ENCODE results near the gene LUZP1.
"Not testable (repeated sequence)": the region's sequence is repeated elsewhere in the genome, so short reads cannot be mapped to it uniquely, and the experiment has no call there.

The LUZP1 gene

DNA sequence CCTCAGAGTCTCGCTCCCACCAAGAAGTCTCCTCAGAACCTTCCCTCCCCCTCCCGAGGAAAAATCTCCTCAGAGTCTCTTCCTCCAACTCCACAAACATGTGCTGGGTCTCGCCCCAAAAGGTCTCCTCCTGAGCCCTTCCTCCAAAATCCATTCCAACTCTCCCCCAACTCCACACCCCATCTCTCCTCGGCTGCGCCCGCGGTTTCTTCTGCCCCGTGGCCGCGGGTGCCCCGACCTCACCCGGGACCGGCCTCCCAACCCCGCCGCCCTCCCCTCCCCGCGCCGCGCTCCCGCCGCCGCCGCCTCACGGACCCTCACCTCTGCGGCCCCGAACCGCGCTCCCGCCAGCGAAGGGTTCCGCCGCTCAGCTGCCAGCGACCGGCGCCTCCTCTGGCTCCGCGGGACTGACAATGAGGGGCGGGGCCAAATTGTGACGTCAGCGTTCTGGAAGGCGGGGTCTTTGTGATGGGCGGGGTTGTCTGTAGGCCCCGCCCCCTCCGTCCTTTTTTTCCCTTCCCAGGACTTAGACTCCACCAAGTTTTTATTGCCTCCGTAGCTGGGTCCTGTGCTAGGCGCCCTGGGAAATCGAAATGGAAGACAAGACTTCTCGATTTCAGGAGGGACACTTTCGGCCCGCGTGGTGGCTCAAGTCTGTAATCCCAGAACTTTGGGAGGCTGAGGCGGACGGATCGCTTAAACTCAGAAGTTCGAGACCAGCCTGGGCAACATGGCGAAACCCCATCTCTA lies at the start of gene LUZP1:
Gene LUZP1, minus strand, starts transcription at position 412 of the 750 bp plus-strand sequence.
- DNase-seq (ENCODE audit: low spot score) = peak; percentile 95

DNA sequence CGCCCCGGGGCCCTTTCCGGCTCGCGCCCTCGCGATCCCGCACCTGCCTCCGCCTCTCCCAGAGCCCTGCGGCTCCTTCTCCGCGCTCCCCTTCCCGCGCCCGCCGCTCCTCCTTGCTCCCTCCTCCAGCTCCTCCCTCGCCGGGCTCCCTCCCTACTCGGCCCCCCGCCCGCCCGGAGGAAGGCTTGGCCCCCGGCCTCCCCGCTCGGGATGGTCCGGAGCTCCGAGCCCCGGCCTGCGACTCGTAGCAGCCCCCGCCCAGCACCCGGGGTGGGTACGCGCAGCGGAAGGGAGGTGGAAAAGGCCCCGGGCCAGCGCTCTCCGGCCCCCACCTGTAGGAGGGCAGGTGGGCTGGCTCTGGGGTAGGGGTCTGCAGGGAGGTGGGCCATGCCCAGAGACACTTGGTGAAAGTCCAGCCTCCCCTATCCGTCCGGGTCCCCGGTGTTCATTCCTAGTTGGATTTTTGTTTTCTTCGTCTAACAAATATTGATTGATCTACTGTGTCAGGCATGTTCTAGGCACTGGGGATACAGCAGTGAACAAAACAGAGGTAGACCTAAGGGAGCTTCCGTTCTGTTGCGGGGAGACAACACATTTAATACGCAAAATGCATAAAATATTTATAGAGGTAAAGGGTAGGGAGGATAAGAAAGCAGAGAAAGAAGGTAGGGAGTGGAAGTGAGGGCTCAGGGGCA lies 48.9 kb upstream of the LUZP1 start, which contains the start of gene HTR1D:
Gene HTR1D, minus strand, starts transcription at position 82 of the 695 bp plus-strand sequence. CDS start 23,283 bp downstream, outside the sequence.
- DNase-seq (ENCODE audit: low spot score) = no peak

DNA sequence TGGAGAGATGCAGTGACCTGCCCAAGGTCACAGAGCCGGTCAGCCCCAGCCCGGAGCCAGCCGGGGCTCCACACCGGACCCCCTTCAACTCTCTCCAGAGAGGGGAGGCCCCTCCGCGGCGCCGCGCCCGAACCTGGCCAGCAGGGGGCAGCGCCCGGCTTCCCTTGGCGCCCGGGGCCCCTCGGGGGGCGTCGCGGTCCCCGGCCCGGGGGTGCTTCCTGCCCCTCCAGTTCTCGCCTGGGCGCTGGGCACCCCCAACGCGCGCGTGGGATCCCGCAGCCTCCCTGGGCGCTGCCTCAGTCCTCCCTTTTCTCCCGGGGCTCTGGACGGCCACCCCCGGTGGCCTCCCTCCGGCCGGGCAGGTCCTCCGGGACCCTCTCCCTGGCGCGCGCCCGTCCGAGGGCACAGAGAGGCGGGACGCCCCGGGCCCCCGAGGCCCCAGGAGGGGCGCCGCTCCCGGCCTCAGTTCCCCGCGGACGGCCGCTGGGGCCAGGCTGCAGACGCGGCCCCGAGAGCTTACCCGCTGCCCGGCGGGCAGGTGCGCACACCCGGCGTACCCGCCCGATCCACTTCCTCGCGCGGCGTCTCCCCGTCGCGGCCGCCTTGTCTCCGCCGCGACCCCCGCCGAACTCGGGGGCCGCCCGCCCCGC lies 48.2 kb upstream of the LUZP1 start:
- no peak for DNase-seq (ENCODE audit: low spot score)

DNA sequence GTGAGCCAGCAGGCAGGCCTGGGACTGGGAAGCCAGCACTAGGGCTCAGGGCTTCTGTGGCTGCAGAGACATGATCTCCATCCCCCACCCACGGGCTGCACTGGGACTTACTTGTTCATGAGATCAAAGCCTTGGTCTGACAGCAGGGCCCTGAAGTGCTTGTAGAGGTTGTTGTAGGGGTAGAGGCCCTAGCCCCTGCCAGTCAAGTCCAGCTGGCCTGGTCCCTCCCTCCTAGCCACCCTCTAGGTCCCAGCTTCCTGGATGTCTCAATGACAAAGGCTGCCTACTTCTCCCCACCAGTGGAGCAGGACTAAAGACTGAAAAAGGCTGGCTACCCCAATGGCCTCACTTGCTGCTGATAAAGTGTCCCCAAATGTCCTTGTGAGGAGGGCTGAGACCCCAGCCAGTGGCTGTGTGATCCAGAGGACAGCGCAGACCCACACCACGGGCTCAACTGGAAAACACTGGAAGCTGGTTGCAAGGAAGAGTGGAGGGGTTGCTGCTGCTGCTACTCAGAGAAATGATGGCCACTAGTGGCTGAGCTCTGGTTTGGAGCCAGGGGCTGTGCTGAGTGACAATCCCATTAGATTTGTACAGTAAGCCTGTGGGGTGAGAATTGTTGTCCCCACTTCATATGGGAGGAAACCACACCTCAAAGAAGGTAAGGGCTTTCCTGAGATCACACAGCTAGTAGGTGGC lies 47.2 kb upstream of the LUZP1 start:
- DNase-seq (ENCODE audit: low spot score) = no peak

DNA sequence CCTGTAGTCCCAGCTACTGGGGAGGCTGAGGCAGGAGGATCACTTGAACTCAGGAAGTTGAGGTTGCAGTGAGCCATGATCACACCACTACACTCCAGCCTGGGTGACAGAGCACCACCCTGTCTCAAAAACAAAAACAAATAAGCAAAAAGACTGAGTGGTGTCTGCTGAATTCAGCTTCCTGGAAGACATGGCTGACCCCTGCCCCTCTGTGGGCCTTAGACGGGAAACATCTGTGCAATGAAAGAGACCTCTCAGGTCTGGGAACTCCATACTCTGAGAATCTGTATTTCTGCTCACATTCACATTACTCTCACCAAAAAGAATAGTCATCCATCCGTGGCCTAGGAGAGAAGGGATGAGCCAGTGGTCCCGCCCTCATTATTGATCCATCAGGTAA lies 46.6 kb upstream of the LUZP1 start:
- no peak for DNase-seq (ENCODE audit: low spot score)

DNA sequence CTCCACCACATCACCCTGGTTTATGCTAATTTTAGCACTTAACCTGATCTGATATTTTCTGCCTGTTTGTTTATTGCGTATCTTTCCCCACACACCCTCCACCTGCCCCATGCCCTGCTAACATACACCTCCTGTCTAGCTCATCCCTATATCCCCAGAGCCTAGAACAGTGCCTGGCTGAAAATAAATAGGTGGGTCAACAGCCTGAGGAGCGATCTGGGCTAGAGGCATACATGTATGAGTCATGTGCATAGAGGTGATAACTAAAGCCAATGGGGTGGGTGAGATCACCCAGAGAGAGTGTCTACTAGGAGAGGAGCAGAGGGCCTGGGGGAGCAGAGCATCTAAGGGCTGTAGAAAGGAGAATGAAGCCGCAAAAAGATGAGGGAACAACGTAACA lies 46.0 kb upstream of the LUZP1 start:
- no peak for DNase-seq (ENCODE audit: low spot score)

DNA sequence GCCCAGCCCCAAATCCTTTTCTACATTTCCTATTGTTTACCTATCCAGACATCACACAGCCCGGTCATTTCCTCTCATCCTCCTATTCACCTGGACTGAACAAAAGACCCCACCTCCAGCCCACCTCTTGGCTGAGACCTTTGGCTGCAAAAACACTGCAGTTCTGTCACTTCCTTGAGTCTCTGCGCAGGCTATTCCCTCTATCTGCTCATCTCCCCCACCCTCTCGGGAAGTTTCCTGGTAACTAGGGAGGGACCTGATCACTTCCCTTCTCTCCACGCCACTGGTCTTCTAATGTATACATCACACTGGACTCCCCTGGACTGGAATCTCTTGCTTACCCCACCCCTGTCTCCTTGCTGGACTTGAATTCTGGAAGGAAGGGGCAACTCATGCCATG lies 43.3 kb upstream of the LUZP1 start:
- DNase-seq (ENCODE audit: low spot score) = no peak

DNA sequence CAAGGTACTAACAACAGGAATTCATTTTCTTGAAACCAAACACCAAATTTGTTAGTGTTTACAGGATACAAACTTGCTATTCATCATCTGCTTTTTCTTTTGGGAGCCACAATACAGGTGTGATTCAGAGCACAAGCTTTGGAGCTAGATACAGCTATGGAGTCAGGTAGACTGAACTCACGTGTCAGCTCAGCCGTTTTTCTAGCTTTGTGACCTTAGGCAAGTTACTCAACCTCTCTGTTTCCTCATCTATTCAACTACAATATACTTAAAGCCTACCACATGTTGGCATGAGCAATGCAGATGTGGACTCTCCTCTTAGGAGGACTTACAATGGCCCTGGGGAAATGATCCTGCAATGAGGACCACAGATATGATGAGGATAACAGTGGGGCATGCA lies 42.3 kb upstream of the LUZP1 start:
- DNase-seq (ENCODE audit: low spot score) = no peak

DNA sequence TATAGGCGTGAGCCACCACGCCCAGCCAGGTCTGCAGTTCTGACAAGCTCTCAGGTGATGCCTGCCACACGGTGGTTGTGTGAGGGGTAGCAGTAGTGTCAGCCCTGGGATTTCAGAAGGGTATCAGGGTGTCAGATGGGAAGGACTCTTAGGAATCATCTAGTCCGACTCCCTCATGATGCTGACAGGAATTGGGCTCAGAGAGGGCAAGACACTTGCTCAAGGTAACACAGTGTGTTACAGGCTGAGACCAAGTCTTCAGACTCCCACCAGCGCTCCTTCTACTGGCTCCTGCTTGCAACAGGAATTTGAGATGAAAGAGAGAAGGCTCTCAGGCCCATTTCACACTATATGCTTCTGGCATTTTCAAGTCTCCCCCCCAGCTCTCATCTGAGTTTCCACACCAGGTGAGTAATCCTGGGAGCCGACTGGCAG lies 41.7 kb upstream of the LUZP1 start:
- DNase-seq (ENCODE audit: low spot score) = no peak

DNA sequence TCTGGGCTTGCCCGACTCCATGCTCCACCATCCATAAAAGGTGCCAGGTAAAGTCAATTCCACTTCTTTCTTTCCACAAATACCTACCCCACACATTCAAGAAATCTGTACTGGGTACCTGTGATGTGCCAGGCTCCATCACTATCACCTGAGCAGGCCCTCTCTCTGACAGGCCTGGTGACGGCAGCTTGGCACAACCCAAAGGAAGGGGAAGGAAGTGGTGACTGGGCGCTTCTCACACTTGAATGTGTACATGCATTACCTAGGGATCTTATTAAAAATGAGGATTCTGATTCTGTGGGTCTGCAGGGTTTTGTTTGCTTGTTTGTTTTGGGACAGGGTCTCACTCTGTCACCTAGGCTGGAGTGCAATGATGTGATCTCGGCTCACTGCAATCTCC lies 41.1 kb upstream of the LUZP1 start:
- DNase-seq (ENCODE audit: low spot score) = no peak

DNA sequence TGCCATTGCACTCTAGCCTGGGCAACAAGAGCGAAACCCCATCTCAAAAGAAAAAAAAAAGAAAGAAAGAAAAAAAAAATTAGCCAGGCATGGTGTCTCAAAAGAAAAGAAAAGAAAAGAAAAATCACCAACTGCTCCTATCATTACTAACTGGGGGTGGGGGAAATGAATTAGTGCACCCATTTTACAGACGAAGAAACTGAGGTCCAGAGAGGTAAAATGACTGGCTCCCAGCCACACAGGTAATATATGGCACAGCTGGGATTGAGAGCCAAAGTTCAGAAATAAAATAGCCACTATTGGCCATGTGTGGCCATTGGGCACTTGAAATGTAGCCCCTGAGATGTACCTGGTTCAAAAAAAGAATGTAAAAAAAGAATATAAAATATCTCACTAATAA lies 39.9 kb upstream of the LUZP1 start:
- DNase-seq (ENCODE audit: low spot score) = no peak

DNA sequence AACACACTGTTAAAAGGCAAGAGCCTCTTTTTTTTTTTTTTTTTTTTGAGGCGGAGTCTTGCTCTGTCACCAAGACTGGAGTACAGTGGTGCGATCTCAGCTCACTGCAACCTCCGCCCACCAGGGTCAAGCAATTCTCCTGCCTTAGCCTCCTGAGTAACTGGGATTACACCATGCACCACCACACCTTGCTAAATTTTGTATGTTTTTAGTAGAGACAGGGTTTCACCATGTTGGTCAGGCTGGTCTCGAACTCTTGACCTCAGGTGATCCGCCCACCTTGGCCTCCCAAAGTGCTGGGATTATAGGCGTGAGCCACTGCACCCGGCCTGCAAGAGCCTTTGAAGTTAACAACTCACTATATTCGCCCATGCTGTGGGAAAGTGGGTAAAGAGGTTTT lies 39.1 kb upstream of the LUZP1 start:
- DNase-seq (ENCODE audit: low spot score) = not testable (repeated sequence)

DNA sequence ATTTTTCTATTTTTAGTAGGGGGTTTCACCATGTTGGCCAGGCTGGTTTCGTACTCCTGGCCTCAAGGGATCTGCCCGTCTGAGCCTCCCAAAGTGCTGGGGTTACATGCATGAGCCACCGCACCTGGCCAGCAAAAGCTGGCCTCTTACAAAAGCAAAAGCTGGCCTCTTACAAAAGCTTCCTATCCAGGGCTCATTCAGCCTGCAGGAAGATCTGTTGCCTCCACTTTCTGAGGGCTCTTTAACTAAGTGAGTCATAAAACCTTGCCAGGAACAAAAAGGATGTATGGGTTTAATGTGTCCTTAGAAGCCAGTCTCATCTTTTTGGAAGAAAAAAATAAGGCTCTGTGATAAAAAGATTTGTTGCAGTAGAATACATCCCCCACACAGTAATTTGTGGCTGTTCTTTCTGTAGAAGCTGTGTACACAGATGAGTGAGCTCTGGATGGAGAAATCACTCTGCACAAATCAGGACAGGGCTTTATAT lies 33.6 kb upstream of the LUZP1 start:
- no peak for DNase-seq (ENCODE audit: low spot score)

DNA sequence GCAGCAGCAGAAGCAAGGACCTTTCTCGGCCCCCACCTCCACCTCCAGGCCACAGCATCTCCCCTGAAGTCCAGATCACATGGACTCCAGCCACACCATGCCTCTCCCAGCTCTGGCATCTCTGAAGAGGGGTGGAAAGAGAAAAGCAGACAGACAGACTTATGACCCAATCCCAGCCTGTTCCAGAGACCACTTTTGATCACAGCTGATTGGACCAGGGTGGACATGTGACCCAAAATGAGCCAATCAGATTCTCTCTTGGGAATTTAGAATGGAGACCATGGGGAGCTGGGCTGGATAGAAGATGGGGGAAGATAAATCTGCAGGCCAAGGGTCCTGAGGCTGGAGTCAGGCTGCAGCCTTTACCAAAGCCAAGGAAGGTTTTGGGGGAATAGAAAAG lies 32.2 kb upstream of the LUZP1 start:
- no peak for DNase-seq (ENCODE audit: low spot score)

DNA sequence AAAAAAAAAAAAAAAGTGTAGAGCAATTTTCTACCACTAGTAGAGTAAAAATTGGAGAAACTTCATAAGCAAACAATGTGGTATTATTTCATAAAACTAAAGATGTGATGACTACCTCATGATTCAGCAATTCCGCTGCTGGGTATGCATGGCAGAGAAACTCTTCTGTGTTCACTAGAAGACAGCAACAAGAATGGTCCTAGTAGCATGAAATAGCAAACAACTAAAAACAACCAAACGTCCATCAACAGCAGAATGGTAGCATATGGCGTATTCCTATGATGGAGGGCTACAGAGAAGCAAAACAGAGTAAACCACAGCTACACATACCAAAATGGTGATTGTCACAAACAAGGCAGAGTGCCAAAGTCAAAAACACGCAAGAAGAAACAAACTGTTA lies 29.7 kb upstream of the LUZP1 start:
- DNase-seq (ENCODE audit: low spot score) = no peak

DNA sequence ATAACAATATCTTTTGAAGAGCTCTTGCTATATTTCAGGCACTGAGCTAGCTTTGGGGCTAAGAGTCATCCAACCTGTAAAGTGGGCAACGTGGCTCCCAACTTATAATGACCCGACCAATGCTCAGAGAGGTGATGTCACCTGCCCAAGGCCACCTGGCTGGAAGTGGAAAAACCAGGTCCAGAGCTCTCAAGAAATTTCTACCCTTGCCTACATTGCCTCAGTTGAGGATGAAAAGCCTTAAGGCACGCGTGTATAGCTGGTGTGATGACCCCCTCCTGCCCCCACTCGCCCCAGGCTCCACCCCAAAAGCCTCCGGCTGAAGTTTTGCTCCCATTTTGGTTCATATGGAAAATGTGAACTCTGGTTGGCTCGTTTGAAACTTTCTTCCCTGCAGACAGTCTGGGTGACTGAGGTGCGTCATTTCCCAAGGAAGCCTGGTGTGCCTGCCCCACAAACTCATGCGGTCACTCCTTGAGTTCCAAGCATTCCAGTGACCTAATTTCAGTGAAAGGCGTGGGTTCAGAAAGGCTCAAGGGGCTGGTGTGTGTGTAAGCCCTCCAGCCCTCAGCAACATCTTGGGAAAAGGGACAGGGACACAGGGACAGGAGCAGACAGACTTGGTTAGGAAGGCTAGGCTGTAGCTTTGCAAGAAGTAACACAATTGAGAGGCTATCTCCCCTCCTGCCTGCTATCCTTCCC lies 28.1 kb upstream of the LUZP1 start:
- no peak for DNase-seq (ENCODE audit: low spot score)

DNA sequence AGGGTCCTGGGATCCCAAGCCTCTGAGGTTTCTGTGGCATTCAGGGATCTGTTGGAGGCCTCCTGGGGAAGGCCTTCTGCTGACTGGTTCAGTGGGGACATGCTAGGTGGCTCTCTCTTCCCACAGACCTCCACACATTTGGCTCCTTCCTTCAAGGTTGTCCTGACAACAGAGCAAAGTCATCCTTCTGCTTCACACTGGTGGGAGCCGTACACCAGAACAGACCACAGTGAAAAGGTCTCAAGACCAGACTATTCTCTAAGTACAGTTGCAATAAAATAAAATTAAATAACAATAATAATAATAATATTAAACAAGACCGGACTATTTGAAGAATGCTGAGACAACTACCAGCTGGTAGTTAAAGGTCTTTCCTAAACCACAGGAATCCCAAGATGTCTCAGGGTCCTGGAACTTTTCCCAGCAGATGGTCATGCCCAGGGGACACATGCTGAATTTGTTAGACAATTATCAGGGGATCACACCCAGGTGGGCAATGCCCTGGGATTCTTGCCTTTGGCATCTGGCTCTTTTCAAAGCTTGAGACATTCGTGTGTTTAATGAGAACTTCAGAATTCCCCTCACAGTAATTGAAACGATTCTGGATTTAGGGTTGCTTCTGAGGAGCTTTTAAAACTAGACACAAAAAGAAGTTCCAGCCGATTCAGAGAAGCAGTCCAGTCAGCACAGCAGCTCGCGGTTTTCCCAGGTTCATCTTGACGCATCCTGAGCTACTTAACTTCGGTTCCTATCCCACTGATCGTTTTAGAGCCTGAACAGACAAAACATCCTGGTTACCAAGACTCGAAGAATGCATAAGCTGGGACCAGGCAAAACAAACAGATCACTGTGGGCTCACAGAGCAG lies 25.7 kb upstream of the LUZP1 start:
- DNase-seq (ENCODE audit: low spot score) = no peak

DNA sequence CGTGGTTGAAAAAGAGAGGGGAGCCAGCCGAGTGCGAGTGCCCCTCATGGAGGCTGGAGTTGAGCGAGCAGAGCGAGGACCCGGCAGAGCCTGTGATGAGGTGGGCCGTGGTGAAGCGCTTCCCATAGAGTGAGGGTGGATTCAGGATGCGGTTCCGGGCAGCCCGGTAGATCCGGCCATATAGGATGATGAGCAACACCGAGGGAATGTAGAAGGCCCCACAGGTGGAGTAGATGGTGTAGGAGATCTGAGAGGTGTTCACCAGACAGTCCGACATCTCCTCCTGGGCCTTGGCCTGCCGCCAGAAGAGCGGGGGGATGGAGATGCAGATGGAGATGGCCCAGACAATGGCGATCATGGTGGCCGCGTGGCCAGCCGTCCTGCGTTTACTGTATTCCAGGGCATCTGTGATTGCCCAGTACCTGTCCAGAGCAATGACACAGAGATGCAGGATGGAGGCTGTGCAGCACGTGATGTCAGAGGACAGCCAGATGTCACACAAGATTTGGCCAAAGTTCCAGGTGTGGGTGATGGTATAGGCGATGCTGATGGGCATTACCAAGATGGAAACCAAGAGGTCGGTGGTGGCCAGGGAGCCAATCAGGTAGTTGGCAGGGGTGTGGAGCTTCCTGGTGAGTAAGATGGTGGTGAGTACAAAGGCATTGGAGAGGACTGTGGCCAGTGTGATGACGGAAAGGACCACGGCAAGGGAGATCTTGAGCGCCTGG lies 24.9 kb upstream of the LUZP1 start:
- no peak for DNase-seq (ENCODE audit: low spot score)

DNA sequence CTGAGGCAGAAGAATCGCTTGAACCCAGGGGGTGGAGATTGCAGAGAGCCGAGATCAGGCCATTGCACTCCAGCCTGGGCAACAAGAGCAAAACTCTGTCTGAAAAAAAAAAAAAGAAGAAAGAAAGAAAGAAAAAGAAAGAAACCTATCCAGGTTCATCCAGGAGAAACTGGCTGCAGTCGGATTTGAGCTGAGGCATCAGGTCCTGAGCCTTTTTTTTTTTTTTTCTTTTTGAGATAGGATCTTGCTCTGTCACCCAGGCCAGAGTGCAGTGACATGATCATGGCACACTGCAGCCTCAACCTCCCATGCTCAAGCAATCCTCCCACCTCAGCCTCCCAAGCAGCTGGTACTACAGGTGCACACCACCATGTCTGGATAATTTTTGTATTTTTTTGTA lies 22.5 kb upstream of the LUZP1 start:
- no peak for DNase-seq (ENCODE audit: low spot score)

DNA sequence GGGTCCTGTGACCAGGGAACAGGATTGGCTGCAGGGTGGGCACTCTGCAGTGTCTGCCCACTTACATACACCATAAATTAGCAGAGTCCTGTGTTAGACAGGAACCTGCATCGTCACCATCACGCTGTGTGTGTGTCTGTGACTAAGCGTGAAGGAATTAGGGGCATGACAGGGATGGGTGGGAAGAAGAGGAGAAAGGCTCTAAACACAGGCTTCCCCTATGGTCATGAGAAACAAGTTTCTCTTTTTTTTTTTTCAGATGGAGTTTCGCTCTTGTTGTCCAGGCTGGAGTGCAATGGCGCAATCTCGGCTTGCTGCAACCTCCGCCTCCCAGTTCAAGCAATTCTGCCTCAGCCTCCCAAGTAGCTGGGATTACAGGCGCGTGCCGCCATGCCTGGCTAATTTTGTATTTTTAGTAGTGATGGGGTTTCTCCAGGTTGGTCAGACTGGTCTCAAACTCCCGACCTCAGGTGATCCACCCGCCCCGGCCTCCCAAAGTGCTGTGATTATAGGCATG lies 20.3 kb upstream of the LUZP1 start:
- not testable (repeated sequence) for DNase-seq (ENCODE audit: low spot score)

Data from Ammon's horn (tissue), 1 donor.